Bronchial smooth muscle cell (primary cell): ENCODE data around the gene PPP1R3A. TPM values are rescaled to one million over a fixed set of nuclear protein-coding genes. Genes with fewer than 3 reads are reported as not detected.

Experiments
- total RNA-seq: library from RNA; depleted of rRNA; stranded (reverse); fragments of >200 nt; gene quantifications from 2 replicates; pipeline ENCODE4 v1.2.1, GENCODE V29; 2014

The PPP1R3A gene
- total RNA-seq = under 0.01 TPM in 1 of 2 replicates, not detected in the other

DNA sequence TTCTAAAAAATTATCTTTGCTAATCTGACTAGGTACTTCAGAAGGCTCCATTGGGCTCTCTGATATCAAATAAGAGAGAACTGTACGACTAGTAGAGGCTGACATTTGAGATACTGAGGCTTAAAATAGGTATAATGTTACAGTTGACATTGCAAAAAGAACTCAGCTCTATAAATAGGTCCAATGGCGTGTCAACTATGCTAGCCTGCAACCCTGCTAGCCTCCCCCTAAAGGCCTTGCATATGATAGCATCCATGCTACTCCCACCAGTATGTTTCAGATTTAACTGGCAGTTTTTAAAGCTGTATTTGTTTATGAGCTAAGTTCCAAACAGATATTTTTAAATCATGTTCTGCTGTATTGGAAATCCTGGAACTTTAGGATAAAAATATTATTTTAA lies at the start of gene PPP1R3A:
Gene PPP1R3A, minus strand, starts transcription at position 64 of the 400 bp plus-strand sequence. Its CDS starts 13 bp downstream, at position 51.

